BLaER1 treated with 17β-estradiol and CSF1 and Interleukin-3, amounts not matched to agents 10 nM and 100 nM (cell line): ENCODE data around the gene CHCHD10.
"Not testable (repeated sequence)": the region's sequence is repeated elsewhere in the genome, so short reads cannot be mapped to it uniquely, and the experiment has no call there.

ENCODE experiments used
- H3K27ac ChIP-seq, 11 experiments: shearing (Covaris generic); formaldehyde crosslinking; 2 replicates each; pipeline ENCODE4 v1.8.1; 2022
- H3K27me3 ChIP-seq, 11 experiments: shearing (Covaris generic); formaldehyde crosslinking; 2 replicates each; pipeline ENCODE4 v1.8.1; 2022
- H3K36me3 ChIP-seq, 11 experiments: shearing (Covaris generic); formaldehyde crosslinking; 2 replicates each; pipeline ENCODE4 v1.8.1; 2022
- H3K4me1 ChIP-seq, 10 experiments: shearing (Covaris generic); formaldehyde crosslinking; 2 replicates each; pipeline ENCODE4 v1.8.1; 2022
- H3K4me2 ChIP-seq, 11 experiments: shearing (Covaris generic); formaldehyde crosslinking; 2 replicates each; pipeline ENCODE4 v1.8.1; 2022
- H3K4me3 ChIP-seq, 10 experiments: shearing (Covaris generic); formaldehyde crosslinking; 2 replicates each; pipeline ENCODE4 v1.8.1; 2022
- H3K9ac ChIP-seq, 11 experiments: shearing (Covaris generic); formaldehyde crosslinking; 2 replicates each; pipeline ENCODE4 v1.8.1; 2022
- H3K9me3 ChIP-seq, 11 experiments: shearing (Covaris generic); formaldehyde crosslinking; replicated peaks in 1 of 11; 2 replicates each; pipeline ENCODE4 v1.8.1; 2022
- H4K20me1 ChIP-seq, 11 experiments: shearing (Covaris generic); formaldehyde crosslinking; 2 replicates each; pipeline ENCODE4 v1.8.1; 2022
- Cebpa-rat ChIP-seq, 11 experiments: shearing (Covaris generic); IDR thresholded peaks; 2 replicates each; pipeline ENCODE4 v1.8.1; 2022

Gene CHCHD10

GRCh38 chr22:23745791-23746190 lies 22.0 kb downstream of the CHCHD10 start:
- no peak for TF ChIP-seq Cebpa-rat (IDR thresholded peaks at IDR 0.05)
- Histone ChIP-seq H4K20me1 (peaks cover 0 to 63% (median 24%) of the 10 kb centered on the region in 11 experiments; a peak in 12 of 22 replicates), H3K4me2 (peak overlapping the region in 5 of 11 experiments; percentile 15 to 71 (median 28); a peak in 7 of 22 replicates), H3K9ac (no peak overlapping the region), H3K4me1 (peaks cover 38 to 49% (median 44%) of the 10 kb centered on the region in 10 experiments), H3K27ac (peak overlapping the region in 5 of 11 experiments; percentile 5 to 49 (median 35); a peak in 6 of 22 replicates), H3K9me3 (peaks cover 5 to 16% (median 11%) of the 10 kb centered on the region in 11 experiments; a peak in 15 of 22 replicates), H3K27me3 (no peaks in the 10 kb centered on the region), H3K4me3 (no peak overlapping the region), H3K36me3 (peaks cover 39 to 66% (median 54%) of the 10 kb centered on the region in 11 experiments)

- Histone ChIP-seq H3K27me3 (no peaks in the 10 kb centered on the region), H3K4me1 (peaks cover 31 to 39% (median 35%) of the 10 kb centered on the region in 10 experiments), H3K4me2 (no peak overlapping the region), H3K4me3 (no peak overlapping the region), H3K9me3 (peaks cover 5 to 16% (median 11%) of the 10 kb centered on the region in 11 experiments; a peak in 15 of 22 replicates), H4K20me1 (peaks cover 0 to 56% (median 24%) of the 10 kb centered on the region in 11 experiments; a peak in 12 of 22 replicates), H3K27ac (no peak overlapping the region), H3K36me3 (peaks cover 39 to 70% (median 56%) of the 10 kb centered on the region in 11 experiments), H3K9ac (peak overlapping the region in 1 of 11 experiments; percentile 4; a peak in 1 of 22 replicates)
- TF ChIP-seq Cebpa-rat (IDR thresholded peaks at IDR 0.05): no peak
Measured at GRCh38 chr22:23744485-23744884, 23.3 kb downstream of the CHCHD10 start.

GRCh38 chr22:23744001-23744400 lies 23.8 kb downstream of the CHCHD10 start:
- Histone ChIP-seq H3K4me2 (no peak overlapping the region), H3K9me3 (peaks cover 5 to 16% (median 11%) of the 10 kb centered on the region in 11 experiments; a peak in 15 of 22 replicates), H3K4me1 (peaks cover 26 to 35% (median 30%) of the 10 kb centered on the region in 10 experiments), H3K4me3 (no peak overlapping the region), H3K9ac (peak overlapping the region in 1 of 11 experiments; percentile 4; a peak in 1 of 22 replicates), H3K36me3 (peaks cover 39 to 70% (median 56%) of the 10 kb centered on the region in 11 experiments), H3K27me3 (no peaks in the 10 kb centered on the region), H4K20me1 (peaks cover 0 to 55% (median 24%) of the 10 kb centered on the region in 11 experiments; a peak in 12 of 22 replicates), H3K27ac (no peak overlapping the region)
- TF ChIP-seq Cebpa-rat (IDR thresholded peaks at IDR 0.05): no peak

GRCh38 chr22:23743303-23743705 lies 24.5 kb downstream of the CHCHD10 start:
- TF ChIP-seq Cebpa-rat (IDR thresholded peaks at IDR 0.05): no peak
- no peak overlapping the region for H3K4me3 ChIP-seq
- H3K4me2 ChIP-seq: no peak overlapping the region
- H3K27me3 ChIP-seq: no peaks in the 10 kb centered on the region
- peaks cover 39 to 70% (median 56%) of the 10 kb centered on the region in 11 experiments for H3K36me3 ChIP-seq
- H3K27ac ChIP-seq: no peak overlapping the region
- peaks cover 20 to 28% (median 25%) of the 10 kb centered on the region in 10 experiments for H3K4me1 ChIP-seq
- no peak overlapping the region for H3K9ac ChIP-seq
- peaks cover 5 to 16% (median 11%) of the 10 kb centered on the region in 11 experiments; a peak in 15 of 22 replicates for H3K9me3 ChIP-seq
- peaks cover 0 to 55% (median 24%) of the 10 kb centered on the region in 11 experiments; a peak in 12 of 22 replicates for H4K20me1 ChIP-seq

- TF ChIP-seq Cebpa-rat (IDR thresholded peaks at IDR 0.05): no peak
- Histone ChIP-seq H3K9me3 (peaks cover 5 to 16% (median 11%) of the 10 kb centered on the region in 11 experiments; a peak in 15 of 22 replicates), H3K4me3 (no peak overlapping the region), H3K27ac (no peak overlapping the region), H4K20me1 (peaks cover 0 to 51% (median 24%) of the 10 kb centered on the region in 11 experiments; a peak in 12 of 22 replicates), H3K4me1 (peaks cover 14 to 22% (median 19%) of the 10 kb centered on the region in 10 experiments), H3K9ac (no peak overlapping the region), H3K4me2 (no peak overlapping the region), H3K36me3 (peaks cover 39 to 70% (median 56%) of the 10 kb centered on the region in 11 experiments), H3K27me3 (no peaks in the 10 kb centered on the region)
Measured at GRCh38 chr22:23742505-23743264, 25.1 kb downstream of the CHCHD10 start.

GRCh38 chr22:23737696-23738095 lies 30.1 kb downstream of the CHCHD10 start:
- peaks cover 0 to 20% (median 7%) of the 10 kb centered on the region in 11 experiments; a peak in 9 of 22 replicates for H4K20me1 ChIP-seq
- H3K36me3 ChIP-seq: peaks cover 13 to 24% (median 20%) of the 10 kb centered on the region in 11 experiments
- no peaks in the 10 kb centered on the region for H3K27me3 ChIP-seq
- H3K27ac ChIP-seq: no peak overlapping the region
- peaks cover 5 to 20% (median 13%) of the 10 kb centered on the region in 10 experiments; a peak in 17 of 20 replicates for H3K4me1 ChIP-seq
- no peak overlapping the region for H3K4me2 ChIP-seq
- H3K4me3 ChIP-seq: no peak overlapping the region
- no peaks in the 10 kb centered on the region; a peak in 1 of 22 replicates for H3K9me3 ChIP-seq
- TF ChIP-seq Cebpa-rat (IDR thresholded peaks at IDR 0.05): no peak
- H3K9ac ChIP-seq: no peak overlapping the region

GRCh38 chr22:23728108-23728507 lies 39.7 kb downstream of the CHCHD10 start:
- Histone ChIP-seq H3K4me1 (peaks cover 0 to 27% (median 0%) of the 10 kb centered on the region in 10 experiments; a peak in 7 of 20 replicates), H3K4me2 (peak overlapping the region in 2 of 11 experiments; percentile 41 to 65; a peak in 4 of 22 replicates)
- not testable (repeated sequence) for H3K9ac ChIP-seq, H3K27me3 ChIP-seq, H4K20me1 ChIP-seq, H3K9me3 ChIP-seq, H3K36me3 ChIP-seq, H3K4me3 ChIP-seq, H3K27ac ChIP-seq

- Histone ChIP-seq H3K4me2 (no peak overlapping the region), H4K20me1 (no peaks in the 10 kb centered on the region), H3K27ac (no peak overlapping the region), H3K27me3 (no peaks in the 10 kb centered on the region), H3K4me3 (no peak overlapping the region), H3K36me3 (no peaks in the 10 kb centered on the region), H3K4me1 (peaks cover 0 to 15% (median 4%) of the 10 kb centered on the region in 10 experiments; a peak in 11 of 20 replicates), H3K9me3 (no peaks in the 10 kb centered on the region), H3K9ac (no peak overlapping the region)
- no peak for TF ChIP-seq Cebpa-rat (IDR thresholded peaks at IDR 0.05)
Measured at GRCh38 chr22:23722724-23723123, 45.0 kb downstream of the CHCHD10 start.

GRCh38 chr22:23722160-23722559 lies 45.6 kb downstream of the CHCHD10 start:
- Histone ChIP-seq H3K4me1 (peaks cover 4 to 14% (median 9%) of the 10 kb centered on the region in 10 experiments; a peak in 17 of 20 replicates), H3K4me2 (no peak overlapping the region), H3K9ac (no peak overlapping the region), H3K27me3 (no peaks in the 10 kb centered on the region), H3K27ac (no peak overlapping the region), H3K9me3 (no peaks in the 10 kb centered on the region), H3K36me3 (no peaks in the 10 kb centered on the region), H3K4me3 (no peak overlapping the region), H4K20me1 (no peaks in the 10 kb centered on the region)
- TF ChIP-seq Cebpa-rat (IDR thresholded peaks at IDR 0.05): no peak
